GM21390 (cell line): ENCODE measurements around the gene KCNQ2.
"Not testable (repeated sequence)": the region's sequence is repeated elsewhere in the genome, so short reads cannot be mapped to it uniquely, and the experiment has no call there.

Experiments used
- ATAC-seq: cut with Tn5 transposase; IDR thresholded peaks from one replicate; pipeline ENCODE4 v1.9.1; 2021; ENCODE audit not compliant: unreplicated experiment

KCNQ2 gene

DNA sequence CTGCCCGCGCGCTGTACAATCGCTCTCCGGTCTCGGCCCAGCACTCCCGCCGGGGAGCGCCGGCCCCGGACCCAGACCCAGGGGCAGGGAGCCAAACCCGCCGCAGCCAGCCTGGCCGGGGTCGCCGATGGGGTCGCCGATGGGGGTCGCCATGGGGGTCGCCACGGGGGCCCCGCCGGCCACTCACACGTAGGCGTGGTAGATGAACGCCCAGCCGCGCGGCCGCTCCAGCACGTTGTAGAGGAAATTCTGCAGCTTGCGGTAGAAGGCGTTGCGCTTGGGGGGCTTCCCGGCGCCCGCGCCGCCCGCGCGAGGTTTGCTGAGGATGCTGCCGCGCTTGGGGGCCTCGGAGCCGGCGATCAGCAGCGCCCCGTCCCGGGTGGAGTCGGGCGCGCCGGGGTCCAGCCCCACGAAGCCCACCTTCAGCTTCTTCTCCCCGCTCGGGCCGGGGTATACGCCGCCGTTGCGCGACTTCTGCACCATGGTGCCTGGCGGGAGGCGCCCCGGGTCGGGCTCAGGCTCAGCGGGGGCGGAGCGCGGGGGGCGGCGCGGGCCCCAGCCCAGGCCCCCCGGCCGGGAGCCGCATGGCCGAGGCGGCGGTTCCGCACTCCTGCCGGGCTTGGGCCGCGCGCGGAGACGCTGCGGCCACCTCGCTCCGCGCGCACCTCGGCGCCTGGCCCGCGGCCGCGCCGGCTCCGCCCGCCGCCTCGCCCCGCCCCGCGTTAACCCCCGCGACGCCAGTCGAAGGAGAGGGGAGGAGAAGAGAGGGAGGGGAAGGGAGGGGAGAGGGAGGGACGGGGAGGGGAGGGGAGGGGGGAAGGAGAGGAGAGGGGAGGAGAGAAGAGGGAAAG lies at the start of gene KCNQ2:
KCNQ2 (minus strand) TSS at position 675 of the 851 bp plus-strand sequence; CDS start at position 483, 192 bp downstream.
- no peak for ATAC-seq

- ATAC-seq: no peak
Measured at GRCh38 chr20:63521602-63522001, 49.1 kb upstream of the KCNQ2 start.

- ATAC-seq: peak; percentile 47
Measured at GRCh38 chr20:63520934-63521601, 48.6 kb upstream of the KCNQ2 start.

- peak; percentile 63 for ATAC-seq
Measured at GRCh38 chr20:63520504-63520933, 48.1 kb upstream of the KCNQ2 start, which contains the start of gene PPDPF. PPDPF (plus strand) TSS chr20:63520765; CDS start chr20:63521309, 544 bp downstream.

DNA sequence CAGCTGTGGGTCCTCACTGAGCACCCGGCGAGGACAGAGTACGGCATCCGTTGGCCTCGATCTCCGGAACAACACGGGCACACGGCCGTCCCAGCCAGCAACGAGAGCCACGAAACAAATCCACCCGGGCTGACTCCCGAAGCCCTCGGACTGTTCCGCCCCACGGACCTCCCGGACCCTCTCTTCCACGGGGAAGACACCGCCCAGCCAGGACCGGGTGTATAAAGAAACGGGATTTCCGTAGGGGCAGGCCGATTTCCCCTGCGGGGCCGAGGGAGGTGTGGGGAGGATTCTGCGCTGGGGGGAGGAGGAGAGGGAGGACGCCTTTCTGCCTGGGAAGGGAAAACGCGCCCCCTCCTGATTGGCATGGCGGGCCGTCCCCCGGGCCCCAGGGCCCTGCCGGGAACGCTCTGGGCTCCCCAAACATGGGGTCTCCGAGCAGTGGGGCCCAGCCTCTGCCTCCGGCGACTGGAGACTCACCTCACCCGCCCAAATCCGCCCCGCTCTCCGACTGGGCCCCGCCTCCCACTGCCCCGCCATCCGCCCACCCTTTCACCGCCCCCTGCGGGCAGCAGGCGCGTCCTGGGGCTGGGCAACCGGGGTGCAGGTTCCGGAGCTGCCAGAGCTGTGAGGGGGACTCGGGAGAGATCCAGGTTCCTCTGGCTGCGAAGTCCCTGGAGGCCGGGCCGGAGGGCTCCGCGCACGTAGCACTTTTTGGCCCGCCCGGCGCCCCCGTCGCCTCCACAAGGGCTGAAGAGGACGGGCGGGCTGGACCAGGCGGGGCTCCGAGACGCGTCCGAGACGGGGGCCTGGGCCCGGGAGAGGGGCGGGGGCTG lies 47.4 kb upstream of the KCNQ2 start:
- peak; percentile 46 for ATAC-seq

DNA sequence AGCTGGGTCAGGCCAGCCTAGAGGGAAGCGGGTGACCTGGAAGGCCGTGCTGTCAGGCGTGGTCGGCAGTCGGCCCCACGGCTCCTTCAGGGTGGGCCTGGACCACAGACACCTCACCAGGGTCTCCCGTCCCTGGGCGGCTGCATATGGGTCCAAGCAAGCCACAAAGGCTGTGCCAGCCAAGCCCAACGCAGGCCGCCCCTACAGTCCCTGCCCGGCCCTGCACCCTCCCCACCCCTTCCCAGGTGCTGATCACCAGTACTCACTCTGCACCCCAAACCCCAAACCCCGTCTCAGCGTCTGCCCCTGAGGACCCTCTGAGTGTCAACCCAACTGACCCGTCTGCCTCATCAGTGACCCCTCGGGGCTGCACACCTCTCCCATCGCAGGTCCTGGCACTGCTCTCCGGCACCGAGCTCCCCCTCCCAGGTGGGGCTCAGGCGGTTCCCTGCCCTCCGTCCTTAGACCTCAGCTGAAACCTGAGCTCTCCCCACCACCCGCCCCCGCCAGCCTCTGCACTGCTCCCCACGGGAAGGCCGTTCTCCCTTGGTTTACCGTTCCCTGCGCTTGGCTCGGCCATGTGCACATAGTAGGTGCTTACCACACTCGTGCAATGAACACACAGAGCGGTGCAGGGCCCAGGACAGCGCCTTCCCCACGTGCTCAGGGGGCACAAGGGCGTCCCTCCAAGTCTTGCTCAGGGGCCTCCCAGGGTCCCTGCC lies 46.7 kb upstream of the KCNQ2 start:
- ATAC-seq: no peak

- ATAC-seq: no peak
Measured at GRCh38 chr20:63518351-63518861, 46.0 kb upstream of the KCNQ2 start.

GRCh38 chr20:63517376-63518309 lies 45.2 kb upstream of the KCNQ2 start:
- no peak for ATAC-seq

DNA sequence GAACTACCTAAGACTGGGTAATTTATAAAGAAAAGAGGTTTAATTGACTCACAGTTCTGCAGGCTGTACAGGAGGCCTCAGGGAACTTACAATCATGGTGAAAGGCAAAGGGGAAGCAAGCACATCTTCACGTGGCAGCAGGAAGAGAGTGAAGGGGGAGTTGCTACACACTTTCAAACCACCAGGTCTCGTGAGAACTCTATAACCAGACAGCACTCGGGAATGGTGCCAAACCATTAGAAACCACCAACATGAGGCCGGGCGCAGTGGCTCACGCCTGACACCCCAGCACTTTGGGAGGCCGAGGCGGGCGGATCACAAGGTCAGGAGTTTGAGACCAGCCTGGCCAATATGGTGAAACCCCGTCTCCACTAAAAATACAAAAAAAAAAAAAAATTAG lies 42.1 kb upstream of the KCNQ2 start:
- not testable (repeated sequence) for ATAC-seq

GRCh38 chr20:63513207-63513606 lies 40.8 kb upstream of the KCNQ2 start:
- no peak for ATAC-seq

DNA sequence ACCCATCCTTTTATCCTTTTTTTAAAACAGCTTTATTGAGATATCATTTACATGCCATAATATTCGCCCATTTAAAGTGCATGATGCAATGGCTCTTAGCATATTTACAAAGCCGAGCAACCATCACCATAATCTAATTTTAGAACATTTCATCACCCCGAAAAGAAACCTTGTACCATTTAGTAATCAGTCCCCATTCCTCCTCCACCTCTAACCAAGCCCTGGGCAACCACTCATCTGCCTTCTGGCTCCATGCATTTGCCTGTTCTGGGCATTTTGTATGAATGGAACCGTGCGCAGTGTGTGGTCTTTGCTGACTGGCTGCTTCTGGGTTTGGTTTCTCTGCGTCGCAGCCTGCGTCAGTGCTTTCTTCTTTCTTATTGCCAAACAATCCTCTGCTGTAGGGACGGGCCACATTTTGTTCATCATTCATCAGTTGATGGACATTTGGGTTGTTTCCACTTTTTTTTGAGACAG lies 36.7 kb upstream of the KCNQ2 start:
- ATAC-seq: no peak

DNA sequence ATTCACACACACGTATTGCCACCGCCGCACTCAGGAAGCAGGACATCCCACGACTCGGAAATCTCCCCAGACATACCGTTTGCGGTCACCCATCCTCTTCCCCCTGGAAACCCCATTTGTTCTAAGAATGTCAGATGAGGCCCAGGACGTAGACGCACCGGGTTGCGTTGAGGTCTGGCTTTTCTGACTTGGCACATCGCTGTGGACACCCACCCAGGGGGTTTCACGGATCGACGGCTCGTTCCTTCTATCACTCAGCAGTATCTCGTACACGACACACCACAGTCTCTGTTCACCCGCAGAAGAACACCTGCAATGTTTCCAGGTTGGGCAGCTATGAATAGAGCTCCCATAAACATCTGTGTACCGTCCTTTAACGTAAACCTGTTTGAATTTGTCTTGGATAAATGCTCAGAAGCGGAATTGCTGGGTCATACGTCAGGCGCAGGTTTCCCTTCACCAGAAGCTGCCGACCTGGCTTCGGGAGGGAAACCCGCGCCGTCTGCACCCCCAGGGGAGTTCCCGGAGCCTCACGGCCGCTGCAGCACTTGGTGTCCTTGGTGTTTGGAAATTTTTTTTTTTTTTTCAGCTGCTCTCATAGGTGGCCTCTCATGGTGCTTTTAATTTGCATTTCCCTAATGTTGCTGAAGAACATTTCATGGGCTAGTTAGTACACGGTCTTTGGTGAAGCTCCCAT lies 35.8 kb upstream of the KCNQ2 start:
- ATAC-seq: no peak

GRCh38 chr20:63507083-63507743 lies 34.8 kb upstream of the KCNQ2 start:
- no peak for ATAC-seq

DNA sequence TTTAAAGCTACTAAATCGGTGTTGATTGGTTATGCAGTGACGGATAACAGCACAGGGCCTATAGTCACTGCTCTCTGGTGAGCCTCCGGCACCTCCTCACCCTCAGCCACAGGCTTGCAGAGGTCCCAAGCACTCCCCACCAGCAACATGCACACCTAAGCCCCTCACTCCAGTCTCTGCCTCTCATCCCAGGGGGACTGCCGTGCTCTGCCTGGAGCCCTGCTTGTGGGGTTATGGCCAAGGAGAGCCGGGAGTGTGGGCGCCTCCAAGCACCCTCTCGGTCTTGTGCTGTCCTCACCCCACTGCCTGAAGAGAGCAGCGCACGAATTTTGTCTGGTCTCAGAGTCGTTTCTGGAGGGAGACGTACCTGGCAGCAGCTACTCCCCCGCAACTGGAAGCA lies 33.3 kb upstream of the KCNQ2 start:
- no peak for ATAC-seq

DNA sequence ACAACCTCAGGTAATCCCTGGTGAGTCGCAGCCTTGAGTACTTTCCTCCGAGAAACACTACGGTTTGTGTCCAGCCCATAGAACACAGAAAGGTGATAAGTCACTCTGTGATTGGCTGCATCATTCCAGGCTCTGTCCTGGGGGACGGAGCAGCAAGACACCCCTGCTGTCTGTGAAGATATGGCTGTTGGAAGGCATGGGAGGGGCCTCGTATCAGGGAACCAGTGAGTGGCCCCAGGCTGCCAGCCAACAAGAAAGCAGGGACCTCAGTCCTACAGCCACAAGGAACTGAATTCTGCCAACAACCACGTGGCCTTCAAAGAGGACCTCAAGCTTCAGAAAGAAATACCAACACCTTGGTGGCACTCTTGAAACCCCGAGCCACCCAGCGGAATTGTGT lies 32.8 kb upstream of the KCNQ2 start:
- no peak for ATAC-seq

DNA sequence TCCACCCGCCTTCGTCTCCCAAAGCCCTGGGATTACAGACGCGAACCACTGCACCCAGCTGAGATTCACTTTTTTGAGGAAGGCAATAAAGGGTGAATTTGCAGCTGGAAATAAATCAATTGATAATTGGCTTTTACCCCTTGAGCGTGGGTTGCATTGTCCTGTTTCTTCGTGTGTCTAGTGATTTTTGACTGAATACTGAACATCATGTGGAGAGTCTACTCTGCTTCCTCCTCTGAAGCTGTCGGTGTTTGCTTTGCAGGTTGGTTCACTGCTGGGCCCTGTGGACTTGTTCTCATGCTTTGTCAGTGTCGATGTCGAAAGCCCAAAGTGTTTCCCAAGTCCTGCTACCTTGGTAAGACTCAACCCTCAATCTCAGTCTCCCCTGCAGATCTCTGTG lies 32.2 kb upstream of the KCNQ2 start:
- ATAC-seq: no peak

- no peak for ATAC-seq
Measured at GRCh38 chr20:63503524-63503923, 31.1 kb upstream of the KCNQ2 start.

DNA sequence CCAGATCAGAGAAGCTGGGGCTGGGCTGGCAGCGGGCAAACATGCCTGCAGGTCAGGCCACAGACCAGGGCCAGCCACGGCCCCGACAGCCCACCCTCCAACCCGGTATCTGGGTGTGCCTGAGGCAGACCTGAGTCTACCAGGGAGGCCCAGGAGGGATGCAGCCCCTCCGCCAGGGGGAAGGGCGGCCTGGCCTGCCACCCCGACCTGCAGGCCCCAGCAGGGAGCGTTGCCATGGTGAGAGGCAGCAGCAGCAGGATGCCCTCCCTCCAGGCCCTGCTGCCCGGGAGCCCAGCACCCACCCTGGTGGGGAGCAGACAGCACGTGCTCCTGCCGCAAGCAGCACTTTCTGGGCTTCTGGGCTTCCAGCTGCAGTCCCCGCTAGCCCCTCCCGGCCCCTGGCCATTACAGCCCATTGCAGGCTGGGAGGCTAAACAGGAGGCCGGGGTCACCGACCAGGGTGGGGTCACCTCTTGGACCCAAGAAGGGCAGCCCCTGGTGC lies 30.3 kb upstream of the KCNQ2 start:
- no peak for ATAC-seq
